ENCODE data around the gene OGFOD3.

Gene OGFOD3

GRCh38 chr17:82446124-82446523 lies 27.7 kb upstream of the OGFOD3 start:
- DNase-seq = no peak

- no peak for DNase-seq
Observed at GRCh38 chr17:82445542-82445941, 27.2 kb upstream of the OGFOD3 start.

- no peak for DNase-seq
Observed at GRCh38 chr17:82444941-82445521, 26.6 kb upstream of the OGFOD3 start.

GRCh38 chr17:82444284-82444893 lies 26.0 kb upstream of the OGFOD3 start:
- no peak for DNase-seq

- no peak for DNase-seq
Observed at GRCh38 chr17:82443465-82444283, 25.3 kb upstream of the OGFOD3 start.

GRCh38 chr17:82442643-82443464 lies 24.5 kb upstream of the OGFOD3 start:
- no peak for DNase-seq

GRCh38 chr17:82441691-82442487 lies 23.5 kb upstream of the OGFOD3 start:
- peak; percentile 63 for DNase-seq

- DNase-seq = peak; percentile 94
Observed at GRCh38 chr17:82440991-82441627, 22.7 kb upstream of the OGFOD3 start.

GRCh38 chr17:82440469-82440981 lies 22.1 kb upstream of the OGFOD3 start:
- DNase-seq = no peak

- DNase-seq = no peak
Observed at GRCh38 chr17:82439829-82440365, 21.5 kb upstream of the OGFOD3 start.

- no peak for DNase-seq
Observed at GRCh38 chr17:82439194-82439828, 20.9 kb upstream of the OGFOD3 start.

GRCh38 chr17:82438401-82439193 lies 20.2 kb upstream of the OGFOD3 start:
- no peak for DNase-seq

GRCh38 chr17:82437325-82437668 lies 18.9 kb upstream of the OGFOD3 start:
- DNase-seq = no peak

- DNase-seq = no peak
Observed at GRCh38 chr17:82436601-82437324, 18.4 kb upstream of the OGFOD3 start.

GRCh38 chr17:82435601-82436583 lies 17.5 kb upstream of the OGFOD3 start:
- no peak for DNase-seq

GRCh38 chr17:82435103-82435502 lies 16.7 kb upstream of the OGFOD3 start:
- DNase-seq = no peak

GRCh38 chr17:82434216-82434565 lies 15.8 kb upstream of the OGFOD3 start:
- no peak for DNase-seq

- DNase-seq = no peak
Observed at GRCh38 chr17:82433560-82434215, 15.3 kb upstream of the OGFOD3 start.

Measured in NCI-H2171 treated with DMSO at 0.1 percent for 48 hours (cell line).